ENCODE results near the gene BCL6. TPM values are rescaled to one million over a fixed set of nuclear protein-coding genes. Genes with fewer than 3 reads are reported as not detected.

BCL6 gene
- total RNA-seq (2022), result 16.4 and 20.9 TPM in 2 replicates
- Bru-seq, nascent RNA, result percentile 79 among the genes with signal in this experiment
- percentile 81 among the genes with signal in this experiment for BruChase-seq, experiment 1, labeled RNA remaining after a 6-hour chase
- percentile 75 among the genes with signal in this experiment for BruChase-seq, experiment 2, labeled RNA remaining after a 2-hour chase
- long read RNA-seq, partial matches to known transcripts, result 0 of 4 reads
- long read RNA-seq, other reads (novel, unspliced or antisense), result 3 of 4 reads

DNA sequence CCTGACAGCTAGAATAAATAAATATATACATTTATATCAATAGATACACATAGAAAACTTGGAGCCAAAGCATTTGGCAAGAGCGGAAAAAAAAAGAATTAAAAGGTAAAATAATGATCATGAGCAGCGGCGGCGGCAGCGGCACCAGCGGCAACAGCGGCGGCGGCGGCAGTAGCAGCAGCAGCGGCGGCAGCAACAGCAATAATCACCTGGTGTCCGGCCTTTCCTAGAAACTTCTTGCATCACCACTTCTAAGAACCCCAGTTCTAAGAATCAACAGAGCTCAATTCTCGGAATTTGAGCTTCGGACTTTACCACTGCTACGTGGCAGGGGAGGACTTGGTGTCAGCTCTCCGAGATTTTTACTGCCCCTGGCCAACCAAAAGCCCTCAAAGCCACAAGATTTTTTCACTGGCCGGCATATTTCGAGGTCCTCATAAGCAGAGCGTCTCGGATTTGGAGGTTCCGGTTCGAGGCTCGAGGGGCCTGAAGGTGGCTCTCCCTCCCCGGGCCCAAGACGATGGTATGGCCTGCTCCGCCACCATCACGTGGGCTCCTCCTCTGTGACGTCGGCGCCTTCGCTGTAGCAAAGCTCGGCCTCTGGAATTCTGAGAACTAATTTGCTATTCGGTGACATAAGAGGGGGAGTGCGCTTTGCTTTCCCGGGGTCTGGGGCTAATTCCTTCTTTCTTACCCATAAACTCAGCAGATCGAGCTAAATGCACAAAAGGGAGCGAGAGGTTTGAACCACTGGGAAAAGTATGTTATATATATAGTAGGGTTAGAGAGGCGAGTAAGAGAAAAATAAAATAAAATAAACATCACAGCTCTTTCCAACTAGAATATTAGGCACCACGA is at the start of gene BCL6:
Gene BCL6 (minus strand): TSS at position 268 of the 858 bp plus-strand sequence. CDS start 11,775 bp downstream, outside the sequence.
- Mint-ChIP-seq H3K27ac (ENCODE audit: low read depth, unreplicated experiment) (peak within 1 kb of the TSS; percentile 100), H3K36me3 (ENCODE audit: insufficient read depth, unreplicated experiment) (peaks cover 30% of the 10 kb centered on the region), H3K9me3 (ENCODE audit: unreplicated experiment) (no peaks in the 10 kb centered on the region), H3K4me1 (ENCODE audit: insufficient read depth, unreplicated experiment) (peaks cover 15% of the 10 kb centered on the region), H3K27me3 (ENCODE audit: insufficient read depth, unreplicated experiment) (no peaks in the 10 kb centered on the region), H3K4me3 (ENCODE audit: unreplicated experiment) (peak within 1 kb of the TSS; percentile 98)
- intact Hi-C loops (cut with micrococcal nuclease), result loop anchor here (1.0 to 10.0 kb wide), 8 partner anchors 291 to 1203 kb away; no protein-coding TSS in a partner anchor
- ChIA-PET POLR2A (interaction anchor here (0.5 to 9.2 kb wide), 92 partner anchors 8 to 1523 kb away, joined by 3 to 252 read pairs (median 4); partner anchors contain the start of gene LPP), CTCF (interaction anchor here (0.5 to 6.1 kb wide), 18 partner anchors 23 to 1387 kb away, joined by 3 to 71 read pairs (median 4); no protein-coding TSS in a partner anchor)
- TF ChIP-seq, protein P1, sequence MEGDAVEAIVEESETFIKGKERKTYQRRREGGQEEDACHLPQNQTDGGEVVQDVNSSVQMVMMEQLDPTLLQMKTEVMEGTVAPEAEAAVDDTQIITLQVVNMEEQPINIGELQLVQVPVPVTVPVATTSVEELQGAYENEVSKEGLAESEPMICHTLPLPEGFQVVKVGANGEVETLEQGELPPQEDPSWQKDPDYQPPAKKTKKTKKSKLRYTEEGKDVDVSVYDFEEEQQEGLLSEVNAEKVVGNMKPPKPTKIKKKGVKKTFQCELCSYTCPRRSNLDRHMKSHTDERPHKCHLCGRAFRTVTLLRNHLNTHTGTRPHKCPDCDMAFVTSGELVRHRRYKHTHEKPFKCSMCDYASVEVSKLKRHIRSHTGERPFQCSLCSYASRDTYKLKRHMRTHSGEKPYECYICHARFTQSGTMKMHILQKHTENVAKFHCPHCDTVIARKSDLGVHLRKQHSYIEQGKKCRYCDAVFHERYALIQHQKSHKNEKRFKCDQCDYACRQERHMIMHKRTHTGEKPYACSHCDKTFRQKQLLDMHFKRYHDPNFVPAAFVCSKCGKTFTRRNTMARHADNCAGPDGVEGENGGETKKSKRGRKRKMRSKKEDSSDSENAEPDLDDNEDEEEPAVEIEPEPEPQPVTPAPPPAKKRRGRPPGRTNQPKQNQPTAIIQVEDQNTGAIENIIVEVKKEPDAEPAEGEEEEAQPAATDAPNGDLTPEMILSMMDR (IDR thresholded peaks at IDR 0.05; ENCODE audit: unreplicated experiment), result no peak
- BruUV-seq (replicated peaks), result no TSS peak
- peak; percentile 98 for DNase-seq (ENCODE audit: unreplicated experiment)

DNA sequence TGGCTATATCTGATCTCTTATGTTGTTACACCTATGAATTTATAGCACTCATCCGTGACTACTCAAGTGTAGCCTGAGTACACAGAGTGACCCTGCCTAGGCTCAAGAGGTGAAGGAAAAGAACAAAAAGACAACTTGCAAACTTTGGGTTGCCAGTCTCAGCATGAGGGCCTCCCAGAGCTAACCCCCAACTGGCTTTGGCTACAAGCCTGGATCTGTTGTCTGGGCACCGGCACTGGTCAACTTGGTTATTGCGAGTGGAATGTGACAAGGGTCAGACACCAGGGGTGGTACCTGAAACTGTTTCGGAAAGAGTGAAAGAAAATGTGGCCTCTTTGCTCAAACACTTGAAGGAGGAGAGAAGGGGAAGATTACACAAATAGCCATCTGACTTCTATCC is 49.5 kb upstream of the BCL6 start:
- H3K27ac Mint-ChIP-seq (ENCODE audit: low read depth, unreplicated experiment), result no peak overlapping the region
- ChIA-PET POLR2A (no interaction called here), CTCF (no interaction called here)
- TF ChIP-seq, protein P1 (IDR thresholded peaks at IDR 0.05; ENCODE audit: unreplicated experiment), result no peak
- BruUV-seq (replicated peaks), result no TSS peak
- no peak overlapping the region for H3K4me3 Mint-ChIP-seq (ENCODE audit: unreplicated experiment)
- no peaks in the 10 kb centered on the region for H3K27me3 Mint-ChIP-seq (ENCODE audit: insufficient read depth, unreplicated experiment)
- H3K4me1 Mint-ChIP-seq (ENCODE audit: insufficient read depth, unreplicated experiment), result no peaks in the 10 kb centered on the region
- DNase-seq (ENCODE audit: unreplicated experiment), result no peak
- intact Hi-C loops (cut with micrococcal nuclease), result no loop called here
- H3K9me3 Mint-ChIP-seq (ENCODE audit: unreplicated experiment), result no peaks in the 10 kb centered on the region
- H3K36me3 Mint-ChIP-seq (ENCODE audit: insufficient read depth, unreplicated experiment), result no peaks in the 10 kb centered on the region

DNA sequence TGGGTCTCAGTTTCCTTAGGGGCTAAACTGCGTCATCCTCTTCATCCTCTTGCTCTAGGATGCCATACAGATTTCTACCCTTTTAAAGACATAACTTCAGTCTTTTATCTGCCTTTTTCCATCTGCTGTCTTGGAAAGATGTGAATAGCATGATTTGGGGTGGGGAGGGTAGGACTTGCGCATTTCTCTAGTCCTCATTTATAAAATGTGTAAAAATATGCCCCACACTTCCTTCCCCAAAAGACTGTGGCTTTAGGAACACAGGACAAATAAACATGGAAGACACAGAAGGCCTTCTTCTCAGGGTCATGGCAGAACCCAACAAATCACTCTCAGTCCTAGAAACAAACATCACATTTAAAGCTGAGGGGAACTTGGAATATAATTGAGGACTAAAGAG is 48.4 kb upstream of the BCL6 start:
- Mint-ChIP-seq H3K9me3 (ENCODE audit: unreplicated experiment) (no peaks in the 10 kb centered on the region), H3K4me3 (ENCODE audit: unreplicated experiment) (no peak overlapping the region), H3K27me3 (ENCODE audit: insufficient read depth, unreplicated experiment) (no peaks in the 10 kb centered on the region), H3K4me1 (ENCODE audit: insufficient read depth, unreplicated experiment) (no peaks in the 10 kb centered on the region), H3K27ac (ENCODE audit: low read depth, unreplicated experiment) (no peak overlapping the region), H3K36me3 (ENCODE audit: insufficient read depth, unreplicated experiment) (no peaks in the 10 kb centered on the region)
- TF ChIP-seq, protein P1 (IDR thresholded peaks at IDR 0.05; ENCODE audit: unreplicated experiment), result no peak
- POLR2A ChIA-PET, result no interaction called here
- intact Hi-C loops (cut with micrococcal nuclease), result no loop called here
- no peak for DNase-seq (ENCODE audit: unreplicated experiment)
- no TSS peak for BruUV-seq (replicated peaks)
- CTCF ChIA-PET, result interaction anchor here (0.6 kb wide), 1 partner anchor 11 kb away, joined by 3 read pairs; no protein-coding TSS in a partner anchor

DNA sequence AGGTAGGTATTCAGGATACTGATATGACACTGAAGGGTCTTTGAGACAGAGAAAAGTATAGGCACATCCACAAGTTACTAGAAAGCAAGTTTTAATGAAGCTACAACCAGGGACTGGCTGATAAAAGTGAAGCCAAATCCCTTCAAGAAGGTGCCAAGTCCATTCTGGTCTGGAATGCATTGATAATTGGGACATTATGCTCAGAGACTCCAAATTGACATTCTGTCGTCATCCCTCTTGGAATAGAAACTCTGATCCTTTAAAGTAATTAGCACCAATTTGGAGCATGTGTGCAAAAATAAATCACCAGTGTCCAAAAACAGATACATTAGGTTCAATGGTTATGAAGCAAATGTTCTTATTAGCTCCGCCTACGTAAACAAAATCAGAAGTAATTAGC is 47.3 kb upstream of the BCL6 start:
- intact Hi-C loops (cut with micrococcal nuclease), result no loop called here

More for the DNA sequence above, 47.3 kb upstream of the BCL6 start:
- Mint-ChIP-seq H3K36me3 (ENCODE audit: insufficient read depth, unreplicated experiment) (no peaks in the 10 kb centered on the region), H3K4me3 (ENCODE audit: unreplicated experiment) (no peak overlapping the region), H3K27ac (ENCODE audit: low read depth, unreplicated experiment) (no peak overlapping the region), H3K4me1 (ENCODE audit: insufficient read depth, unreplicated experiment) (no peaks in the 10 kb centered on the region), H3K9me3 (ENCODE audit: unreplicated experiment) (no peaks in the 10 kb centered on the region), H3K27me3 (ENCODE audit: insufficient read depth, unreplicated experiment) (no peaks in the 10 kb centered on the region)
- ChIA-PET CTCF (no interaction called here), POLR2A (no interaction called here)
- TF ChIP-seq, protein P1 (IDR thresholded peaks at IDR 0.05; ENCODE audit: unreplicated experiment), result no peak
- DNase-seq (ENCODE audit: unreplicated experiment), result no peak
- no TSS peak for BruUV-seq (replicated peaks)
